Stimulated activated naive CD8-positive, alpha-beta T cell treated with anti-CD3 and anti-CD28 coated beads, Interleukin-15, Interleukin-2, amounts not matched to agents 100 ng/mL and 50 ng/mL, for 24 hours (primary cell): ENCODE results near the gene WDR26.
A peak's percentile ranks its signal among the peaks of the same experiment; 100 is the strongest.

Experiments
- H3K27ac Mint-ChIP-seq: one replicate; pipeline ENCODE4 v1.8.0; 2021; ENCODE audit warnings: mild to moderate bottlenecking, mixed read lengths
- H3K27me3 Mint-ChIP-seq: one replicate; pipeline ENCODE4 v1.8.0; 2021; ENCODE audit warnings: mixed read lengths
- H3K36me3 Mint-ChIP-seq: one replicate; pipeline ENCODE4 v1.8.0; 2021; ENCODE audit warnings: low read depth, mixed read lengths
- H3K4me1 Mint-ChIP-seq: one replicate; pipeline ENCODE4 v1.8.0; 2021; ENCODE audit warnings: low read depth, mixed read lengths
- H3K4me3 Mint-ChIP-seq: one replicate; pipeline ENCODE4 v1.8.0; 2021; ENCODE audit warnings: mild to moderate bottlenecking, mixed read lengths
- H3K9me3 Mint-ChIP-seq: one replicate; pipeline ENCODE4 v1.8.0; 2021; ENCODE audit warnings: mixed read lengths

Gene WDR26

GRCh38 chr1:224392411-224393249, 42.0 kb downstream of the WDR26 start:
- no peak overlapping the region for H3K4me3 Mint-ChIP-seq
- peak overlapping the region; percentile 69 for H3K27ac Mint-ChIP-seq
- no peaks in the 10 kb centered on the region for H3K27me3 Mint-ChIP-seq
- peaks cover 34% of the 10 kb centered on the region for H3K4me1 Mint-ChIP-seq
- peaks cover 90% of the 10 kb centered on the region for H3K36me3 Mint-ChIP-seq
- no peaks in the 10 kb centered on the region for H3K9me3 Mint-ChIP-seq

- Mint-ChIP-seq H3K36me3 (peaks cover 88% of the 10 kb centered on the region), H3K4me1 (peaks cover 55% of the 10 kb centered on the region), H3K4me3 (no peak overlapping the region), H3K27ac (no peak overlapping the region), H3K9me3 (no peaks in the 10 kb centered on the region), H3K27me3 (no peaks in the 10 kb centered on the region)
Observed at GRCh38 chr1:224390517-224390916, 44.1 kb downstream of the WDR26 start.

- no peaks in the 10 kb centered on the region for H3K9me3 Mint-ChIP-seq
- H3K27ac Mint-ChIP-seq = peak overlapping the region; percentile 63
- no peaks in the 10 kb centered on the region for H3K27me3 Mint-ChIP-seq
- no peak overlapping the region for H3K4me3 Mint-ChIP-seq
- H3K4me1 Mint-ChIP-seq = peaks cover 54% of the 10 kb centered on the region
- peaks cover 83% of the 10 kb centered on the region for H3K36me3 Mint-ChIP-seq
Observed at GRCh38 chr1:224387943-224388342, 46.7 kb downstream of the WDR26 start.

- H3K27ac Mint-ChIP-seq = peak overlapping the region; percentile 52
- peaks cover 54% of the 10 kb centered on the region for H3K4me1 Mint-ChIP-seq
- no peak overlapping the region for H3K4me3 Mint-ChIP-seq
- H3K27me3 Mint-ChIP-seq = no peaks in the 10 kb centered on the region
- no peaks in the 10 kb centered on the region for H3K9me3 Mint-ChIP-seq
- H3K36me3 Mint-ChIP-seq = peaks cover 78% of the 10 kb centered on the region
Observed at GRCh38 chr1:224387302-224387912, 47.2 kb downstream of the WDR26 start.

GRCh38 chr1:224383218-224383617, 51.4 kb downstream of the WDR26 start:
- Mint-ChIP-seq H3K9me3 (no peaks in the 10 kb centered on the region), H3K4me3 (no peak overlapping the region), H3K36me3 (peaks cover 43% of the 10 kb centered on the region), H3K27ac (no peak overlapping the region), H3K27me3 (no peaks in the 10 kb centered on the region), H3K4me1 (peaks cover 80% of the 10 kb centered on the region)

- peaks cover 42% of the 10 kb centered on the region for H3K36me3 Mint-ChIP-seq
- peak overlapping the region; percentile 71 for H3K4me3 Mint-ChIP-seq
- peak overlapping the region; percentile 90 for H3K27ac Mint-ChIP-seq
- no peaks in the 10 kb centered on the region for H3K27me3 Mint-ChIP-seq
- peaks cover 80% of the 10 kb centered on the region for H3K4me1 Mint-ChIP-seq
- H3K9me3 Mint-ChIP-seq = no peaks in the 10 kb centered on the region
Observed at GRCh38 chr1:224381880-224382548, 52.6 kb downstream of the WDR26 start.

- Mint-ChIP-seq H3K4me1 (peaks cover 84% of the 10 kb centered on the region), H3K27ac (peak overlapping the region; percentile 56), H3K27me3 (no peaks in the 10 kb centered on the region), H3K36me3 (peaks cover 45% of the 10 kb centered on the region), H3K4me3 (peak overlapping the region; percentile 41), H3K9me3 (no peaks in the 10 kb centered on the region)
Observed at GRCh38 chr1:224380003-224380402, 54.6 kb downstream of the WDR26 start.

GRCh38 chr1:224378855-224379631, 55.6 kb downstream of the WDR26 start:
- Mint-ChIP-seq H3K4me3 (peak overlapping the region; percentile 41), H3K4me1 (peaks cover 93% of the 10 kb centered on the region), H3K27ac (peak overlapping the region; percentile 23), H3K27me3 (no peaks in the 10 kb centered on the region), H3K36me3 (peaks cover 48% of the 10 kb centered on the region), H3K9me3 (no peaks in the 10 kb centered on the region)

GRCh38 chr1:224377676-224378006, 57.0 kb downstream of the WDR26 start:
- Mint-ChIP-seq H3K27me3 (no peaks in the 10 kb centered on the region), H3K9me3 (no peaks in the 10 kb centered on the region), H3K27ac (peak overlapping the region; percentile 69), H3K36me3 (peaks cover 54% of the 10 kb centered on the region), H3K4me3 (peak overlapping the region; percentile 48), H3K4me1 (peaks cover 96% of the 10 kb centered on the region)

GRCh38 chr1:224375059-224375458, 59.5 kb downstream of the WDR26 start:
- H3K4me3 Mint-ChIP-seq = no peak overlapping the region
- H3K36me3 Mint-ChIP-seq = peaks cover 75% of the 10 kb centered on the region
- no peaks in the 10 kb centered on the region for H3K9me3 Mint-ChIP-seq
- H3K4me1 Mint-ChIP-seq = peaks cover 82% of the 10 kb centered on the region
- H3K27ac Mint-ChIP-seq = peak overlapping the region; percentile 54
- no peaks in the 10 kb centered on the region for H3K27me3 Mint-ChIP-seq

- Mint-ChIP-seq H3K36me3 (peaks cover 82% of the 10 kb centered on the region), H3K27me3 (no peaks in the 10 kb centered on the region), H3K4me1 (peaks cover 81% of the 10 kb centered on the region), H3K27ac (no peak overlapping the region), H3K9me3 (no peaks in the 10 kb centered on the region), H3K4me3 (no peak overlapping the region)
Observed at GRCh38 chr1:224373008-224373590, 61.5 kb downstream of the WDR26 start.

GRCh38 chr1:224368409-224368808, 66.2 kb downstream of the WDR26 start:
- Mint-ChIP-seq H3K4me3 (peak overlapping the region; percentile 20), H3K4me1 (peaks cover 69% of the 10 kb centered on the region), H3K27me3 (no peaks in the 10 kb centered on the region), H3K27ac (peak overlapping the region; percentile 57), H3K36me3 (peaks cover 74% of the 10 kb centered on the region), H3K9me3 (no peaks in the 10 kb centered on the region)

- Mint-ChIP-seq H3K27me3 (no peaks in the 10 kb centered on the region), H3K27ac (peak overlapping the region; percentile 3), H3K9me3 (no peaks in the 10 kb centered on the region), H3K4me3 (peak overlapping the region; percentile 86), H3K36me3 (peaks cover 40% of the 10 kb centered on the region), H3K4me1 (peaks cover 67% of the 10 kb centered on the region)
Observed at GRCh38 chr1:224359207-224359606, 75.4 kb downstream of the WDR26 start.

- Mint-ChIP-seq H3K9me3 (no peaks in the 10 kb centered on the region), H3K27me3 (no peaks in the 10 kb centered on the region), H3K4me3 (peak overlapping the region; percentile 86), H3K36me3 (peaks cover 31% of the 10 kb centered on the region), H3K27ac (peak overlapping the region; percentile 32), H3K4me1 (peaks cover 68% of the 10 kb centered on the region)
Observed at GRCh38 chr1:224358237-224358636, 76.4 kb downstream of the WDR26 start.
